Measurements from ENCODE around the gene MYZAP.

GRCh38 chr15:57654153-57654852, 62.6 kb downstream of the MYZAP start:
- TF ChIP-seq CTCF (IDR thresholded peaks at IDR 0.05) (no peak), ZNF512 (CRISPR knock-in tag; IDR thresholded peaks at IDR 0.05; ENCODE audit: borderline replicate concordance) (no peak), KAT7 (CRISPR knock-in tag; IDR thresholded peaks at IDR 0.05; ENCODE audit: borderline replicate concordance) (no peak), CREM (CRISPR knock-in tag; IDR thresholded peaks at IDR 0.05) (no peak), ZNF138 (CRISPR knock-in tag; conservative IDR thresholded peaks at IDR 0.05) (no peak), JUN (CRISPR knock-in tag; IDR thresholded peaks at IDR 0.05) (no peak), FOXJ3 (CRISPR knock-in tag; IDR thresholded peaks at IDR 0.05; ENCODE audit: borderline replicate concordance) (no peak), NFE2L1 (CRISPR knock-in tag; IDR thresholded peaks at IDR 0.05) (no peak)
- TF ChIP-seq, protein P1, sequence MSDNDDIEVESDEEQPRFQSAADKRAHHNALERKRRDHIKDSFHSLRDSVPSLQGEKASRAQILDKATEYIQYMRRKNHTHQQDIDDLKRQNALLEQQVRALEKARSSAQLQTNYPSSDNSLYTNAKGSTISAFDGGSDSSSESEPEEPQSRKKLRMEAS (CRISPR knock-in tag; IDR thresholded peaks at IDR 0.05) = no peak
- TF ChIP-seq, protein P2, sequence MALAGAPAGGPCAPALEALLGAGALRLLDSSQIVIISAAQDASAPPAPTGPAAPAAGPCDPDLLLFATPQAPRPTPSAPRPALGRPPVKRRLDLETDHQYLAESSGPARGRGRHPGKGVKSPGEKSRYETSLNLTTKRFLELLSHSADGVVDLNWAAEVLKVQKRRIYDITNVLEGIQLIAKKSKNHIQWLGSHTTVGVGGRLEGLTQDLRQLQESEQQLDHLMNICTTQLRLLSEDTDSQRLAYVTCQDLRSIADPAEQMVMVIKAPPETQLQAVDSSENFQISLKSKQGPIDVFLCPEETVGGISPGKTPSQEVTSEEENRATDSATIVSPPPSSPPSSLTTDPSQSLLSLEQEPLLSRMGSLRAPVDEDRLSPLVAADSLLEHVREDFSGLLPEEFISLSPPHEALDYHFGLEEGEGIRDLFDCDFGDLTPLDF (CRISPR knock-in tag; IDR thresholded peaks at IDR 0.05) = no peak
